K562 (cell line): ENCODE data around the gene MPG. TPM values are rescaled to one million over a fixed set of nuclear protein-coding genes. Genes with fewer than 3 reads are reported as not detected.

Experiments used
- ATAC-seq: fragments of 200-7000 bp; cut with Tn5 transposase; 3 replicates; pipeline ENCODE4 v1.9.1; 2020; ENCODE audit warnings: moderate library complexity
- BruUV-seq: library from RNA; stranded (reverse); fragments of 400-500 nt; replicated peaks from 2 replicates; lab custom pipeline; 2021; lab: Mats Ljungman, UMichigan
- CTCF ChIA-PET: fragments of 300-600 bp; formaldehyde crosslinking; extraction: SDS; loops from one replicate; lab custom pipeline; 2021; ENCODE audit warnings: low intra/inter-chr PET ratio; lab: Yijun Ruan, JAX
- POLR2A ChIA-PET: fragments of 300-600, 350-650 bp; sonication (Branson Sonifier 250); formaldehyde crosslinking; extraction: SDS; loops from one replicate; lab custom pipeline; 2021; ENCODE audit warnings: antibody characterized with exemption, inconsistent platforms; lab: Yijun Ruan, JAX
- DNase-seq, 4 experiments: peaks; one replicate each; pipeline versions ENCODE4 v3.0.0 to v3.0.0-alpha.2; 2011 to 2018; ENCODE audit warnings: low spot score in 3 of 4, mixed read lengths in 3 of 4; ENCODE audit errors: extremely low read depth in 1 of 4
- FAIRE-seq: peaks from 2 replicates; lab custom pipeline; 2011; peaks lifted over from hg19 to GRCh38; lab: Jason Lieb, UNC
- H2AFZ ChIP-seq: 2 replicates; pipeline ENCODE4 v1.6.0; 2011; ENCODE audit warnings: low read depth, low read length, control low read depth, inconsistent platforms
- H3K27ac ChIP-seq: fragments of 200-600 bp; 3 replicates; pipeline ENCODE4 v1.8.0; 2011; ENCODE audit warnings: low read depth, mild to moderate bottlenecking, control low read depth, inconsistent platforms, low read length, moderate library complexity, mixed read lengths; ENCODE audit errors: extremely low read depth
- H3K27me3 ChIP-seq, 2 experiments: fragments of 300-600 bp in 1 of 2; 2 replicates in 1 of 2; 3 replicates in 1 of 2; pipeline versions ENCODE4 v1.6.0 to v1.8.0; 2011; ENCODE audit warnings: inconsistent platforms in 2 of 2, low read length in 2 of 2, mild to moderate bottlenecking in 1 of 2, mixed read lengths in 1 of 2, moderate library complexity in 1 of 2; ENCODE audit not compliant: control insufficient read depth in 2 of 2, insufficient read depth in 2 of 2
- H3K36me3 ChIP-seq: fragments of 300-600 bp; 3 replicates; pipeline ENCODE4 v1.8.0; 2011; ENCODE audit warnings: mild to moderate bottlenecking, low read length, inconsistent platforms; ENCODE audit not compliant: control insufficient read depth, insufficient read depth
- H3K4me1 ChIP-seq, 2 experiments: fragments of 200-600 bp in 1 of 2; replicated peaks in 1 of 2; 2 replicates in 1 of 2; 3 replicates in 1 of 2; pipeline versions ENCODE4 v1.5.1 to v1.8.0; 2011; ENCODE audit warnings: inconsistent platforms in 2 of 2, low read length in 2 of 2, mild to moderate bottlenecking in 1 of 2, mixed read lengths in 1 of 2, moderate library complexity in 1 of 2; ENCODE audit not compliant: control insufficient read depth in 2 of 2, insufficient read depth in 2 of 2
- H3K4me2 ChIP-seq: 2 replicates; pipeline ENCODE4 v1.6.1; 2011; ENCODE audit warnings: low read length, control low read depth, inconsistent platforms, mixed read lengths; ENCODE audit not compliant: insufficient read depth
- H3K4me3 ChIP-seq: fragments of 200-600 bp; sonication (generic), shearing (Covaris generic); 2 replicates; pipeline ENCODE4 v1.5.1; 2016; ENCODE audit warnings: control low read depth, inconsistent platforms
- H3K79me2 ChIP-seq: fragments of 200-600 bp; 3 replicates; pipeline ENCODE4 v1.8.0; 2011; ENCODE audit warnings: low read length, inconsistent platforms; ENCODE audit not compliant: control insufficient read depth, insufficient read depth
- H3K9ac ChIP-seq, 2 experiments: 2 replicates each; pipeline versions ENCODE4 v1.6.0 to v1.6.1; 2011; ENCODE audit warnings: low read depth in 2 of 2, low read length in 2 of 2, control low read depth in 1 of 2, inconsistent platforms in 1 of 2, mild to moderate bottlenecking in 1 of 2, mixed read lengths in 1 of 2; ENCODE audit not compliant: insufficient read depth in 1 of 2
- H3K9me1 ChIP-seq: one replicate; pipeline ENCODE4 v1.6.0; 2011; ENCODE audit warnings: inconsistent platforms, mild to moderate bottlenecking, low read length, moderate library complexity; ENCODE audit not compliant: control insufficient read depth, insufficient read depth
- H3K9me3 ChIP-seq: replicated peaks from 2 replicates; pipeline ENCODE4 v1.5.1; 2011; ENCODE audit warnings: low read depth, low read length, inconsistent platforms; ENCODE audit not compliant: control insufficient read depth, insufficient read depth
- H4K20me1 ChIP-seq: replicated peaks from 2 replicates; pipeline ENCODE4 v1.6.1; 2011; ENCODE audit warnings: low read length, inconsistent platforms, mixed read lengths; ENCODE audit not compliant: control insufficient read depth, insufficient read depth
- BRCA1 ChIP-seq, 2 experiments: fragments of 450-650 bp in 1 of 2; sonication (generic) in 1 of 2; formaldehyde crosslinking in 1 of 2; IDR thresholded peaks; 2 replicates each; pipeline versions ENCODE4 v1.5.0 to v1.6.1; 2017 to 2020; ENCODE audit warnings: mild to moderate bottlenecking in 1 of 2, missing genetic modification reagents in 1 of 2
- DACH1 ChIP-seq: fragments of 450-650 bp; IDR thresholded peaks from 2 replicates; pipeline ENCODE4 v1.6.1; 2018; ENCODE audit not compliant: partially characterized antibody
- MXI1 ChIP-seq: IDR thresholded peaks from 2 replicates; pipeline ENCODE4 v1.6.1; 2011; ENCODE audit warnings: low read depth, mild to moderate bottlenecking, improper control_type of control experiment, low read length
- NR2F6 ChIP-seq: fragments of 450-650 bp; formaldehyde crosslinking; IDR thresholded peaks from 2 replicates; pipeline ENCODE4 v1.4.0; 2020; ENCODE audit warnings: mild to moderate bottlenecking
- SMARCC2 ChIP-seq: fragments of 450-650 bp; IDR thresholded peaks from 2 replicates; pipeline ENCODE4 v1.6.1; 2017; ENCODE audit warnings: antibody characterized with exemption, moderate library complexity, mild to moderate bottlenecking, low read depth
- TCFL5 ChIP-seq: fragments of 250-450 bp; sonication (Bioruptor Pico); conservative IDR thresholded peaks from 2 replicates; pipeline ENCODE4 v1.6.1; 2021; ENCODE audit warnings: mild to moderate bottlenecking, moderate library complexity, matching md5 sums
- ZBTB33 ChIP-seq: sonication (generic); formaldehyde crosslinking; IDR thresholded peaks from 2 replicates; pipeline ENCODE4 v1.8.1; 2023; ENCODE audit warnings: mild to moderate bottlenecking, missing genetic modification reagents
- ZFP91 ChIP-seq: sonication (generic); formaldehyde crosslinking; IDR thresholded peaks from 2 replicates; pipeline ENCODE4 v1.8.0; 2022; ENCODE audit warnings: mild to moderate bottlenecking, missing genetic modification reagents
- ZFPM2 ChIP-seq: fragments of 250-450 bp; sonication (Bioruptor Pico); IDR thresholded peaks from 2 replicates; pipeline ENCODE4 v1.5.1; 2022; ENCODE audit warnings: mild to moderate bottlenecking
- ZNF707 ChIP-seq: fragments of 250-450 bp; sonication (Bioruptor Pico); conservative IDR thresholded peaks from 2 replicates; pipeline ENCODE4 v1.8.0; 2022; ENCODE audit warnings: inconsistent platforms, mild to moderate bottlenecking, moderate library complexity
- WGBS: fragments of 100-300 bp; shearing (Covaris generic); methylation state at CpG from one replicate; pipeline ENCODE4 v1.1.6; 2016; ENCODE audit warnings: low coverage, mixed read lengths; ENCODE audit not compliant: insufficient coverage; ENCODE audit errors: missing lambda C conversion rate; 5-methylcytosine and 5-hydroxymethylcytosine counted together
- in situ Hi-C: fragments of 300-500 bp; cut with MboI; formaldehyde crosslinking; loops from 4 replicates; pipeline ENCODE4 v1.15.0; 2018; ENCODE audit warnings: inconsistent platforms, mixed read lengths
- intact Hi-C: fragments of 100-400 bp; cut with micrococcal nuclease; formaldehyde crosslinking; loops from 2 replicates; pipeline ENCODE4 v1.14.2; 2022
- polyA plus RNA-seq, 8 experiments: library from polyadenylated mRNA; depleted of rRNA in 4 of 8; stranded (reverse) in 5 of 8; unstranded in 3 of 8; fragments of >200 nt; fragmentation: Nextera tagmentation in 2 of 8; fragmentation: Illumina TruSeq in 1 of 8; extraction: Ambion mirVana in 2 of 8; extraction: Trizol in 1 of 8; gene quantifications; 2 replicates each; pipeline versions ENCODE4 v1.2.1 to v1.2.3, GENCODE V29; 2011 to 2014; ENCODE audit warnings: inconsistent platforms in 1 of 8, missing spikeins in 1 of 8
- total RNA-seq, 7 experiments: library from RNA; depleted of rRNA in 6 of 7; stranded (reverse); fragments of >200 nt in 6 of 7; fragmentation: Illumina TruSeq in 2 of 7; extraction: Trizol in 2 of 7; gene quantifications; 2 replicates each; pipeline versions ENCODE4 v1.2.1 to v1.2.3, GENCODE V29; 2011 to 2021; ENCODE audit warnings: low replicate concordance in 1 of 7

The MPG gene
- total and polyA plus RNA-seq, 9 of the 15 experiments (the other 6 are each of a cell fraction or from before 2014, with no cell fraction given), result 0.42 to 226 (median 36.2) TPM

DNA sequence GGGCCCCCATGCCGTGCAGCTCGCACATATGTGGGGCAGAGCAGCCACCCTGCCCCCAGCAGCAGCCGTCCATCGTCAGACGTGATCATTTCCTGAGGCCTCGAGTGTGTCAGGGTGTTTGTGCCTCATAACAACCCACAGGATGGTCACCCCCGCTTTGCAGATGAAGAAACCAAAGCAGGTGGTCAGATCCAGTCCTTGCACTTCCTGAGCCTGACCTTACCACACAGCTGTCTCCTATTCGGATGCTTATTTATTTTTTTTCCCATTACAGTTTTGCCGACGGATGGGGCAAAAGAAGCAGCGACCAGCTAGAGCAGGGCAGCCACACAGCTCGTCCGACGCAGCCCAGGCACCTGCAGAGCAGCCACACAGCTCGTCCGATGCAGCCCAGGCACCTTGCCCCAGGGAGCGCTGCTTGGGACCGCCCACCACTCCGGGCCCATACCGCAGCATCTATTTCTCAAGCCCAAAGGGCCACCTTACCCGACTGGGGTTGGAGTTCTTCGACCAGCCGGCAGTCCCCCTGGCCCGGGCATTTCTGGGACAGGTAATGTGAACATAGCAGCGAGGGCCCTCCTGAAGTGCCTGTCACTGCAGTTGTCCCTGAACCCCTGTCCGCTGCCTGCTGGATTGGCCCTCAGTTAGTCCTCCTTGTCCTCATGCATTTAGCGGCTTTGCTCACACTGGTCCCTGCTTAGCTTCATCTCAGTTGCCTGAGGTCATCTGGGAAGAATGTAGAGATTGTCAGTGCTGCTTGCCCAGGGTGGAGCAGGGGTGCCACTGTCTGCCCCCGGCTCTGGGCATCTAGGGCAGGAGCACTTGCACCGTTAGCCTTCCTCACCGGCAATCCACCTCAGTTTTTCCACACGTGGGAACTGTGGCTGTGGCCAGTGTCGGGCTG is 1.4 kb downstream of the MPG start:
- 83% methylated on average over 30 of the region's 32 CpGs for WGBS
- no peaks in the 10 kb centered on the region for H3K27me3 ChIP-seq

More for the DNA sequence above, 1.4 kb downstream of the MPG start:
- ATAC-seq (no peak), FAIRE-seq (no peak)
- intact Hi-C loops (no loop called here), in situ Hi-C loops (no loop called here)
- H3K4me1 ChIP-seq, result peaks cover 27 to 70% of the 10 kb centered on the region in 2 experiments
- H3K4me3 ChIP-seq, result peak overlapping the region; percentile 93; the same call in 1 of the 2 replicates
- CTCF ChIA-PET, result interaction anchor here (0.5 to 0.6 kb wide), 2 partner anchors 15 to 18 kb away, joined by 3 to 4 read pairs; no protein-coding TSS in a partner anchor
- peaks cover 5% of the 10 kb centered on the region for H3K9me1 ChIP-seq
- peaks cover 37% of the 10 kb centered on the region; the same call in 2 of the 3 replicates for H3K36me3 ChIP-seq
- no TSS peak for BruUV-seq
- peaks cover 6% of the 10 kb centered on the region; the same call in 1 of the 2 replicates for H4K20me1 ChIP-seq
- TF ChIP-seq MXI1 (no peak), NR2F6 (CRISPR knock-in tag) (no peak), DACH1 (no peak), ZBTB33 (CRISPR knock-in tag) (peak; percentile 52; the same call in 1 of the 2 replicates), TCFL5 (CRISPR knock-in tag) (no peak), BRCA1 (IDR thresholded peaks at IDR 0.05) (no peak), BRCA1 (CRISPR knock-in tag; IDR thresholded peaks at IDR 0.05) (0 out of 2 replicates have a peak, but pooled peaks have one; percentile 46), ZFPM2 (CRISPR knock-in tag) (no peak), ZNF707 (CRISPR knock-in tag) (no peak), SMARCC2 (no peak), ZFP91 (0 out of 2 replicates have a peak, but pooled peaks have one; percentile 17)
- TF ChIP-seq, all 486 proteins: peak for 3
- Histone ChIP-seq H3K9me3 (no peaks in the 10 kb centered on the region), H3K4me2 (peak overlapping the region; percentile 88), H3K27ac (peak overlapping the region; percentile 89; the same call in 1 of the 3 replicates), H3K9ac (peak overlapping the region; percentile 89 to 100), H3K79me2 (peaks cover 29% of the 10 kb centered on the region), H2AFZ (no peak overlapping the region)
- POLR2A ChIA-PET, result interaction anchor here (0.9 to 1.5 kb wide), 5 partner anchors 9 to 45 kb away, joined by 3 to 7 read pairs (median 4); no protein-coding TSS in a partner anchor
- DNase-seq, result no peak
